OCI-LY3 (cell line): ENCODE data around the gene YWHAG.

ENCODE experiments used
- H2AFZ ChIP-seq: fragments of 200-600, 300-600 bp; shearing (Covaris generic); 2 replicates; pipeline ENCODE4 v1.6.0; 2014; ENCODE audit warnings: antibody characterized with exemption, low read depth, low read length
- H3K27ac ChIP-seq: fragments of 200-600, 300-600 bp; sonication (generic); 2 replicates; pipeline ENCODE4 v1.5.1; 2014; ENCODE audit warnings: mild to moderate bottlenecking, low read length, moderate library complexity, mixed read lengths
- H3K27me3 ChIP-seq: fragments of 200-600, 300-600 bp; sonication (generic); 2 replicates; pipeline ENCODE4 v1.6.1; 2014; ENCODE audit warnings: low read depth, low read length, mixed read lengths
- H3K36me3 ChIP-seq: fragments of 200-600, 300-600 bp; sonication (generic); replicated peaks from 2 replicates; pipeline ENCODE3; 2014; ENCODE audit warnings: low read depth, low read length, mixed read lengths
- H3K4me1 ChIP-seq: fragments of 300-600, 200-600 bp; sonication (generic); 2 replicates; pipeline ENCODE4 v1.6.1; 2014; ENCODE audit warnings: low read length, mixed read lengths
- H3K4me2 ChIP-seq: fragments of 200-600, 300-600 bp; sonication (generic); 2 replicates; pipeline ENCODE4 v1.6.1; 2014; ENCODE audit warnings: low read length, mixed read lengths
- H3K4me3 ChIP-seq: fragments of 300-600, 200-600 bp; sonication (generic); 2 replicates; pipeline ENCODE4 v1.5.1; 2014; ENCODE audit warnings: antibody characterized with exemption, mild to moderate bottlenecking, low read length, moderate library complexity
- H3K79me2 ChIP-seq: fragments of 300-600, 200-600 bp; shearing (Covaris generic); 2 replicates; pipeline ENCODE4 v1.6.1; 2014; ENCODE audit warnings: mild to moderate bottlenecking, low read length, mixed read lengths
- H3K9ac ChIP-seq: fragments of 300-600, 200-600 bp; shearing (Covaris generic); 2 replicates; pipeline ENCODE4 v1.6.0; 2014; ENCODE audit warnings: mild to moderate bottlenecking, low read length, moderate library complexity
- H3K9me3 ChIP-seq: fragments of 200-600, 300-600 bp; shearing (Covaris generic); 2 replicates; pipeline ENCODE4 v1.6.1; 2014; ENCODE audit warnings: low read length, mixed read lengths; ENCODE audit not compliant: insufficient read depth
- H4K20me1 ChIP-seq: fragments of 200-600, 300-600 bp; sonication (generic); 2 replicates; pipeline ENCODE4 v1.6.1; 2016; ENCODE audit warnings: low read length, mixed read lengths; ENCODE audit not compliant: insufficient read depth
- EZH2phosphoT487 ChIP-seq: fragments of 200-600 bp; shearing (Covaris generic); IDR thresholded peaks from 2 replicates; pipeline ENCODE4 v1.6.1; 2018; ENCODE audit warnings: antibody characterized with exemption, mixed run types, low read depth
- TF ChIP-seq, protein P1 (sequence below): fragments of 200-600, 300-600 bp; sonication (generic); IDR thresholded peaks from 2 replicates; pipeline ENCODE4 v1.5.1; 2014; ENCODE audit warnings: antibody characterized with exemption, low read length, low read depth

The YWHAG gene

DNA sequence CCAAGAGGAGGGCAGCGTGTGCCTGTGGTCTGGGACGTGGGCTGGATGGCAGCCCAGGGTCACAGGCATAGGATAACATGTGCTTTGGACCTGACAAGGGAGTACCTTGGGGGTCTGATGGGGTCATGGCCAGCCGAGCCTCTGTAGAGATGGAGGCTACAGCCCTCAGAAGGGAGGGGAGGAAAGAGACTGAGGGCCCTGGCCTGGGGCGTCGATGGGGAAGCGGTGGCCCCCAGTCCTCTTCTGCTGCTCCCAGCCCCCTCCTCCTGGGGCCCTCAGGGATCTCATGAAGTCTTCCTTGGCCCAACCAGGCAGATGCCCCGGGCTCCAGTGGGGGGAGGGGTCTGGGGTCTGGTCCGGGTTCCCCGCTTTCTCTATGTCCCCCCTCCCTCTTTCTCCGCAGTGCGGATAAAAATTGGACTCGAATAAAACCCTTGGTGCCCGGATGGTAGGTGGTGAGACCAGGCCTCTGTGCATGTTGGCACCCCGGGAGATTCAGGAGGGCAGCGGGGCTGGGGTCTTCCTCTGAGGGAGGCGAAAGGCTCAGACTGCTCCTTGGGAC is 71.9 kb downstream of the YWHAG start:
- no peaks in the 10 kb centered on the region for H3K27me3 ChIP-seq
- TF ChIP-seq, protein P1, sequence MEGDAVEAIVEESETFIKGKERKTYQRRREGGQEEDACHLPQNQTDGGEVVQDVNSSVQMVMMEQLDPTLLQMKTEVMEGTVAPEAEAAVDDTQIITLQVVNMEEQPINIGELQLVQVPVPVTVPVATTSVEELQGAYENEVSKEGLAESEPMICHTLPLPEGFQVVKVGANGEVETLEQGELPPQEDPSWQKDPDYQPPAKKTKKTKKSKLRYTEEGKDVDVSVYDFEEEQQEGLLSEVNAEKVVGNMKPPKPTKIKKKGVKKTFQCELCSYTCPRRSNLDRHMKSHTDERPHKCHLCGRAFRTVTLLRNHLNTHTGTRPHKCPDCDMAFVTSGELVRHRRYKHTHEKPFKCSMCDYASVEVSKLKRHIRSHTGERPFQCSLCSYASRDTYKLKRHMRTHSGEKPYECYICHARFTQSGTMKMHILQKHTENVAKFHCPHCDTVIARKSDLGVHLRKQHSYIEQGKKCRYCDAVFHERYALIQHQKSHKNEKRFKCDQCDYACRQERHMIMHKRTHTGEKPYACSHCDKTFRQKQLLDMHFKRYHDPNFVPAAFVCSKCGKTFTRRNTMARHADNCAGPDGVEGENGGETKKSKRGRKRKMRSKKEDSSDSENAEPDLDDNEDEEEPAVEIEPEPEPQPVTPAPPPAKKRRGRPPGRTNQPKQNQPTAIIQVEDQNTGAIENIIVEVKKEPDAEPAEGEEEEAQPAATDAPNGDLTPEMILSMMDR, result no peak
- no peak for TF ChIP-seq EZH2phosphoT487
- H3K79me2 ChIP-seq, result no peaks in the 10 kb centered on the region
- no peak overlapping the region for H3K9ac ChIP-seq
- H3K4me3 ChIP-seq, result no peak overlapping the region
- no peaks in the 10 kb centered on the region for H4K20me1 ChIP-seq
- no peak overlapping the region for H3K27ac ChIP-seq
- no peak overlapping the region for H2AFZ ChIP-seq
- no peaks in the 10 kb centered on the region for H3K36me3 ChIP-seq
- peaks cover 6% of the 10 kb centered on the region for H3K4me1 ChIP-seq
- no peaks in the 10 kb centered on the region for H3K9me3 ChIP-seq
- no peak overlapping the region for H3K4me2 ChIP-seq

DNA sequence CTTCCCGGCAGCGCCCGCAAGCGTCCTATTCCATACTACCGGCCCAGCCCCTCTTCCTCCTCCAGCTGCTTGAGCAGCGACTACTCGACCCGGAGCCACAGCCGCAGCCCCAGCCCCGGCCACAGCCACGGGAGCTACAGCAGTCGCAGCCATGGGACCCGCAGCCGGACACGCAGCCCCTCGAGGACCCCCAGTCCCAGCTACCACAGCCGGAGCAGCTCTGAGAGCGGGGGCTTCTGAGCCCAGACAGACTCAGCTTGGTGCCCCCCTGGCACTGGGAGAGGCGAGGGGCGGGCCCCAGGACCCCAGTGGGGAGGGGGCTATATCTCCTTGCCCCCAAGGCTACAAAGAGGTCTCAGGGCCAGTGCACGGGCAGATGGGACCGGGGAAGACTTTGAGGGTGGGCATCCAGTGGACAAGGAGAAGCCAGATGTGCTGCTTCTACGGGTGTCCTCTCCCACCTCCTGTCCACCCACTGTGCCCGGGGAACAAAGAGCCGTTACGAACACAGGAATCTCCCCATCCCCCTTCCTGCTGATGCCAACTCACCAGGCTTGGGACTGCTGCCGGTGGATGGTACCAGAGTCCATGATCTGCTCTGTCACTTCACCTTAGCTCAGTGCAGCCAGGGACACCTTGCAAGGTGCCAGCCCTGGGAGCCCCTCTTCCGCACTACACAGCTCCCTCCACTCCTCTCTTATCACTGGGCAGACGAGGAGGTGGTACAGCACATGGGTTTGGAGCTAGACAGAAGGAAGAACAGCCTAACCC is 73.0 kb downstream of the YWHAG start:
- Histone ChIP-seq H3K27ac (no peak overlapping the region), H3K9me3 (no peaks in the 10 kb centered on the region), H2AFZ (no peak overlapping the region), H3K4me2 (no peak overlapping the region), H3K79me2 (no peaks in the 10 kb centered on the region), H3K36me3 (no peaks in the 10 kb centered on the region), H3K4me1 (no peaks in the 10 kb centered on the region), H4K20me1 (no peaks in the 10 kb centered on the region), H3K27me3 (no peaks in the 10 kb centered on the region), H3K9ac (no peak overlapping the region), H3K4me3 (no peak overlapping the region)
- TF ChIP-seq, protein P1, result no peak

DNA sequence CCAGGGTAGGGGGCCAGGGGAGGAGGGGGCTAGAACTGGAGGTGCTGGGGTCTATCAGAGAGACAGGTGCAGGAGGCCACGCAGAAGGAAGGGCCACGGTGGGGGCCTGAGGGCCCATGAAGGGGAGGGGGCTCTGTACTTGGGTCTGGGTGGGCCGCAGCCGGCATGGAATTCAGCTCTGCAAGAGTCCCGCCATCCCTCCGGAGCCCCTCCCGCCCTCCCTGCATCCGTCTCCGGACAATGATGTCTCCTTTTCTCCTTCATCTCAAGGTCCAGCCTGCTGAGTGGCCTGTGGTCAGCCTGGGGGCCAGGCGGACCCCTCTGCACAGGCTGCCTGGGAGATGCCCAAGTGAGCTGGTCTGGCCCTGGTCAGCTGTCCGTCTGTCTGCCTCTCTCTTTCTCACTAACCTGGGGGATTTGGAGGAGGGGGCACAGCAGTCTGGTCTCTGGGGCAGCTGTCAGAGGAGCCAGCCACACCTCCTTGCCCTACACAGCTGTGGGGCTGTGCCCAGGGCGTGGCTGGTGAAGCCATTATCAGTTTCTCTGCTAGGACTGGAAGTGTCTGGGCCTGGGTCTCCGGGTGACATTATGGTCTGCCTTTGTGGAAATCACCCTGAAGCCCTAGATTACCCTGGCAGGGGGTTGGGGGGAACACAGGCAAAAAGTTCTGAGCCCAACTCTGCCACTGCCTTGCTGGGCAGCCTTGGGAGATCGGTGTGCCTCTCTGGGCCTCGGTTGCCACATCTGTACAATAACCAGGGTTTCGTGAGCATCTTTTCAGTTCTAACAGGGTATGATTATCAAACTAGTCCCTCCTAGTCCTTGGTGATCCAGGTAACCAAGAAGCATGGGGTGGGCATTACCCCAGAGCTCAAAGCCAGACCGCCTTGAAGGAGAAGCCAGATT is 75.3 kb downstream of the YWHAG start:
- no peak overlapping the region for H3K27ac ChIP-seq
- no peaks in the 10 kb centered on the region for H3K4me1 ChIP-seq
- no peak overlapping the region for H2AFZ ChIP-seq
- no peak overlapping the region for H3K4me3 ChIP-seq
- H3K9ac ChIP-seq, result no peak overlapping the region
- H3K27me3 ChIP-seq, result no peaks in the 10 kb centered on the region
- H3K9me3 ChIP-seq, result no peaks in the 10 kb centered on the region
- no peaks in the 10 kb centered on the region for H4K20me1 ChIP-seq
- H3K79me2 ChIP-seq, result no peaks in the 10 kb centered on the region
- no peaks in the 10 kb centered on the region for H3K36me3 ChIP-seq
- no peak overlapping the region for H3K4me2 ChIP-seq
- TF ChIP-seq EZH2phosphoT487, result no peak
- TF ChIP-seq, protein P1, result no peak
